Measurements from ENCODE around the gene COPS4.
A peak's percentile ranks its signal among the peaks of the same experiment; 100 is the strongest.

Gene COPS4

DNA sequence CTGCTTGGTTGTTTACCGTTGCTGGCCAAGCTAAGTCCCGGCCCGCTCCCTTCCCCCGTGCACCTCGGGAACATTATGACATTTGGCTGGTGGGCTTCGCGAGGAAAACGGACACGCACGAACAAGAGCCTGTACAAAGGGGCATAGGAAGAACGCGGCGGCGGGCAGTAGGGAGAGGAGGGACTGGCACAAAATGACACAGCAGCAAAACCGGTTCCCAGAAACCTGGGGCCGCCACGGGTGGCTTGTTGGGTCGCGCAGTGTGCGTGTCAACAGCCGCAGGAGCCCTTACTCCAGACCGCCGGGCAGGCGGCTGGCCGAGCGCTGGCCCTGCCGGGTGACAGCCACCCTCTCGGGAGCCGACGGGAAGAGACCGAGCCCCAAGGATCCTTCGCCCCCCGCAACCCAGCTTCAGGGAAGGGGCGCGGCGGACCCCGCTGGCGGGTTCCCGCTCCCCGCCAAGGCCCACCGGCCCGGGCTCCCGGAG lies 22.7 kb upstream of the COPS4 start:
- H3K4me3 ChIP-seq (replicated peaks; ENCODE audit: low read depth, low read length), result peak overlapping the region; percentile 91
- no peaks in the 10 kb centered on the region for H3K27me3 ChIP-seq (replicated peaks; ENCODE audit: control insufficient read depth, insufficient read depth, low read length)
- H3K36me3 ChIP-seq (ENCODE audit: control insufficient read depth, insufficient read depth, low read length), result no peaks in the 10 kb centered on the region
- TF ChIP-seq, protein P1, sequence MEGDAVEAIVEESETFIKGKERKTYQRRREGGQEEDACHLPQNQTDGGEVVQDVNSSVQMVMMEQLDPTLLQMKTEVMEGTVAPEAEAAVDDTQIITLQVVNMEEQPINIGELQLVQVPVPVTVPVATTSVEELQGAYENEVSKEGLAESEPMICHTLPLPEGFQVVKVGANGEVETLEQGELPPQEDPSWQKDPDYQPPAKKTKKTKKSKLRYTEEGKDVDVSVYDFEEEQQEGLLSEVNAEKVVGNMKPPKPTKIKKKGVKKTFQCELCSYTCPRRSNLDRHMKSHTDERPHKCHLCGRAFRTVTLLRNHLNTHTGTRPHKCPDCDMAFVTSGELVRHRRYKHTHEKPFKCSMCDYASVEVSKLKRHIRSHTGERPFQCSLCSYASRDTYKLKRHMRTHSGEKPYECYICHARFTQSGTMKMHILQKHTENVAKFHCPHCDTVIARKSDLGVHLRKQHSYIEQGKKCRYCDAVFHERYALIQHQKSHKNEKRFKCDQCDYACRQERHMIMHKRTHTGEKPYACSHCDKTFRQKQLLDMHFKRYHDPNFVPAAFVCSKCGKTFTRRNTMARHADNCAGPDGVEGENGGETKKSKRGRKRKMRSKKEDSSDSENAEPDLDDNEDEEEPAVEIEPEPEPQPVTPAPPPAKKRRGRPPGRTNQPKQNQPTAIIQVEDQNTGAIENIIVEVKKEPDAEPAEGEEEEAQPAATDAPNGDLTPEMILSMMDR (IDR thresholded peaks at IDR 0.05; ENCODE audit: insufficient read depth, low read length, poor library complexity, severe bottlenecking), result no peak
- DNase-seq (ENCODE audit: extremely low read depth, insufficient read length), result peak; percentile 61

- peak overlapping the region; percentile 91 for H3K4me3 ChIP-seq (replicated peaks; ENCODE audit: low read depth, low read length)
- H3K27me3 ChIP-seq (replicated peaks; ENCODE audit: control insufficient read depth, insufficient read depth, low read length), result no peaks in the 10 kb centered on the region
- DNase-seq (ENCODE audit: extremely low read depth, insufficient read length), result peak; percentile 98
- no peaks in the 10 kb centered on the region for H3K36me3 ChIP-seq (ENCODE audit: control insufficient read depth, insufficient read depth, low read length)
- TF ChIP-seq, protein P1 (IDR thresholded peaks at IDR 0.05; ENCODE audit: insufficient read depth, low read length, poor library complexity, severe bottlenecking), result peak; percentile 50
These were observed 22.1 kb upstream of the COPS4 start for GRCh38 chr4:83012687-83013419.

DNA sequence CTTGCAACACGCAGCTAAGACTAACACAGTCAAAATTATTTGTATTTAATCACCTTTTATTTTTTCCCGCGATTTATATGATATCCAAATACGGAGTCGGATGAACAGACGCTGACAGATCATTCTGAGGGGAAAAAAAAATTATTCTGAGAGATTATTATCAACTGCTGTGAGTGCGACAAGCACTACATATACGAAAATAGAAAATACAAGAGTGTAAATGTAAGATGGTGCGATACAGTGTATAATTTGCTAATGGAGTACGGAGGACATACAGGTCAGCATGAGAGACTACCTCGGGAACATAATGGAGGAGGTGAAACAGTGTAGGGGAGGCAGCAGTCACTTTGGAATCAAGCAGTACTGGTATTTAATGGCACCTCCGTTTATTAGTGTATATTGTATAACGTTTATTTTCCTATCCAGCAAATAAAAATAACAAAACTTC lies 21.5 kb upstream of the COPS4 start:
- Histone ChIP-seq H3K4me3 (replicated peaks; ENCODE audit: low read depth, low read length) (peak overlapping the region; percentile 91), H3K36me3 (ENCODE audit: control insufficient read depth, insufficient read depth, low read length) (no peaks in the 10 kb centered on the region), H3K27me3 (replicated peaks; ENCODE audit: control insufficient read depth, insufficient read depth, low read length) (no peaks in the 10 kb centered on the region)
- TF ChIP-seq, protein P1 (IDR thresholded peaks at IDR 0.05; ENCODE audit: insufficient read depth, low read length, poor library complexity, severe bottlenecking), result no peak
- DNase-seq (ENCODE audit: extremely low read depth, insufficient read length), result no peak

DNA sequence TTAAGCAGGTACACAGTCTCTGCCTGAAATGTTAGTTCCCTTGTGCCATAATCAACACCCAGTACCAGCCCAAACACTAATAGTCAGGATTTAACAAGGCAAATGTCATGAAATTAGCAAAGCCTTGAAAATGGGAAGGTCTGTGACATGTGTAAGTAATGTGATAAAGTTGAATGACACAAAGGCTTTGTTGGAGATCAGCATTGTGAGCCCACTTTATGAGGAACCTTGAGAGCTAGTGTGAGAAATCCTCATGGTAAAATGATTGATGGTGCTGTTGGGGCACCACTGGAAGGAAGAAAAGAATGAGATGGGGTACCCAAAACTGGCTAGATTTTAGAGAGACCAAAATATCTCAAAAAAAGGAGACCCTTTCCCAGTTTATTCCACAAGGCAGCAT lies 21.1 kb upstream of the COPS4 start:
- DNase-seq (ENCODE audit: extremely low read depth, insufficient read length), result no peak
- peak overlapping the region; percentile 91; the same call in 1 of the 2 replicates for H3K4me3 ChIP-seq (replicated peaks; ENCODE audit: low read depth, low read length)
- no peaks in the 10 kb centered on the region for H3K36me3 ChIP-seq (ENCODE audit: control insufficient read depth, insufficient read depth, low read length)
- no peaks in the 10 kb centered on the region for H3K27me3 ChIP-seq (replicated peaks; ENCODE audit: control insufficient read depth, insufficient read depth, low read length)
- TF ChIP-seq, protein P1 (IDR thresholded peaks at IDR 0.05; ENCODE audit: insufficient read depth, low read length, poor library complexity, severe bottlenecking), result no peak

GRCh38 chr4:83019794-83020494 lies 15.0 kb upstream of the COPS4 start:
- no peak overlapping the region for H3K4me3 ChIP-seq (replicated peaks; ENCODE audit: low read depth, low read length)
- TF ChIP-seq, protein P1 (IDR thresholded peaks at IDR 0.05; ENCODE audit: insufficient read depth, low read length, poor library complexity, severe bottlenecking), result no peak
- DNase-seq (ENCODE audit: extremely low read depth, insufficient read length), result peak; percentile 10

More at GRCh38 chr4:83019794-83020494, 15.0 kb upstream of the COPS4 start:
- Histone ChIP-seq H3K36me3 (ENCODE audit: control insufficient read depth, insufficient read depth, low read length) (no peaks in the 10 kb centered on the region), H3K27me3 (replicated peaks; ENCODE audit: control insufficient read depth, insufficient read depth, low read length) (no peaks in the 10 kb centered on the region)

Data from GM06990 (cell line).